NCI-H2029 (cell line): Measurements from ENCODE around the gene KRTAP10-3.
"Not testable (repeated sequence)": the region's sequence is repeated elsewhere in the genome, so short reads cannot be mapped to it uniquely, and the experiment has no call there.

Source experiments
- DNase-seq: peaks from one replicate; lab custom pipeline; 2025; lab: John Stamatoyannopoulos, UW

The KRTAP10-3 gene

GRCh38 chr21:44590311-44590721 is 31.7 kb upstream of the KRTAP10-3 start:
- no peak for DNase-seq

DNA sequence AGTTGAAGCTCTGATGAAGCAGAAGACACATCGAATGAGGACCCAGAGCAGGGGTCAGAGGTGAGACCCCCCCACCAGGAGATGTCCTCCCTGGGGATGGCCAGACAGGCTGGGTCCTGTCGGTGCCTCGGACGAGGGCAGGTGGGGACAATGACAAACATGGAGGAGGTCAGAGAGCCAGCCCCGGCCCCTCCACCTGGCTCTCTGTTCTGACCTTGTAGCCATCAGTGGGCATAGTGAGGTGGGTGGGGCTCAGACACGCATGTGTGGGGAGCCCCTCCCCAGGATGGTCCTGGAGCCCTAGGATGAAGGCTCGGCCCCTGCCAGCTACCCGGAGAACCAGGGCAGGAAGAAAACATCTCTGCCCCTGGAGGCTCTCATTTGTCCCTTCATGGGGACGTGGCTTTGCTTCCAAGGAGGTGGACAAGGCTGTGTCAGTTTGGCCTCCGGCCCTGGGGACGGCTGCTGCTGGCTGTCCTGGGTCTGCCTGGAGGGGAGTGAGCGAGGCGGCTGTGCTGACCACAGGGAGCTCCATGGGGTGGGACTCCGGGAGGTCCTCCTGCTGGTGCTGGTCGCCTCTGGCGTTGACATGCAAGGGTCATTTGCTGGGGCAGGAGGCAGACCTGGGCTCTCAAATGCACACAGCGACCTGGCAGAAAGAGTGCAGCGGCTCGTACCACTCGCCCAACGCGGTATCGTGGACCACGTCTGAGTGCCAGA is 31.2 kb upstream of the KRTAP10-3 start:
- DNase-seq: no peak

DNA sequence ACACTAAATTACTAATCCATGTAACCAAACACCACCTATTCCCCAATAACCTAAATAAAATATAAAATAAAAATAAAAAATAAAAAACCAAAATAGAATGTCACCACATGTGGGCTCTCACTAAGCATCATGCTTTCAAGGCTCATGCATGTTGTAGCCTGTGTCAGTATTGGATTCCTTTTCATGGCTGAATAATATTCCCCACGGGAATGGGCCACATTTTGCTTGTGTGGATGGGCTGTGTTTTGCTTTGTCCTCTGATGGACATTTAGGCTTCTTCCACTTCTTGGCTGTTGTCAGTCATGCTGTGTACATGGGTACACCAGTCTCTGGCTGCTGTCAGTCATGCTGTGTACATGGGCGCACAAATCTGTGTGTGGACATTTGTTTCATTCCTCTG is 30.5 kb upstream of the KRTAP10-3 start:
- no peak for DNase-seq

DNA sequence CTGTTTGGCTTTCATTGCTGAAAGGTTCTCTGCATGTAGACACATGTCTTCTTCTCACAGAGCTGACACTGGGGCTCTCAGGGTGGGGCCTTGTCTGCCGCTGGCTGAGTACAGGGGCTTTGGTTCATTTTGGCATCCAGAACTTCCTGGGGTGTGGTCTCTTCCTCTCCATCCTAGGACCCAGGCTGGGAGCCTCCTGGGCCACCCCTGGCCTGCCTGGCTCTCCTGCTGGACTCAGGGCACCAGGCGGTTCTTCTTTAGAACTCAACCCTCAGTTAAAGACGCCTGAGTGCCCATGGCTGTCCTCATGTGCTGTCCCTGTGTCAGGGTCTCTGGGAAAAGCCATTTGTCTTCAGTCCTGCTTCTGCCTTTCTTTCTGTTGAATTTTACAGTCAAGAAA is 27.3 kb upstream of the KRTAP10-3 start:
- DNase-seq: no peak

- no peak for DNase-seq
These were observed 25.2 kb upstream of the KRTAP10-3 start for GRCh38 chr21:44583800-44584147.

- DNase-seq: no peak
These were observed 24.6 kb upstream of the KRTAP10-3 start for GRCh38 chr21:44583089-44583799.

DNA sequence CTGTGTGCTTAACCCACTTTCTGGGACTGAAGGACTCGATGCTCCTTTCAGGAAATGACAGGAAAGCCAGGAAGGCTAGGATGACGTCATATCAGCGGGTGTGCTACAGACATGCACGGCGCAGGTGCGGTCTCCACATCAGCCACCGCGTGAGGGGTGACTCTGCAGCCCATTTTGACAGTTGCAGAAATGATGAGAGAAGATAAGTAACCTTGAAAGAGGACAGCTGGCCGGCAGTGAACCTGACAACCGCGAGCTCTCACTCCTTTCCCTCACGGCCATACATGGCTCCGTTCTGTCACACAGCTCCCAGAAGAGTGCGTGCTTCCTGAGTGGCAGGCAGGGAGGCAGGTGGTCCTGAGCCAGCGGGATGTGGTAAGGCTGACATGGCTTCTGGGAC is 23.5 kb upstream of the KRTAP10-3 start:
- no peak for DNase-seq

DNA sequence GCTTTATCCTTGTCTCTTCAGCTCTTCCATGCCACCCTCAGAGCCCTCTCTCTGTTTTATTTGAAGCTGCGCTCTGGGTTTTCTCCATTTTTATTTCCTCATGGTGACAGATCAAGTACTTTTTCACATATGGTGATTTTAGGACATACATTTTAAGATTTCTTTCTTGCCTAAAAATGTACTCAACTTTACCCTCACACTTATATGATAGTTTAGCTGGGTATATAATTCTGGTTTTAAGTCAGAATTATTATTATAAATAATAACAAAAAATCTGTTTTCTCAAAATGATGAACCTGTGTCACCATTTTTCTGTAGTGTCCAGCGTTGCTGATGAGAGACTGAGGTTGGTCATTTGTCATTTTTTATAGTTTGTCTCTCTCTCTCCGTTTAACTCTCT is 22.6 kb upstream of the KRTAP10-3 start:
- DNase-seq: no peak

- DNase-seq: not testable (repeated sequence)
These were observed 21.7 kb upstream of the KRTAP10-3 start, which contains the start of gene KRTAP10-5 for GRCh38 chr21:44580231-44580821. KRTAP10-5 (minus strand) TSS chr21:44580604; CDS start chr21:44580578, 26 bp downstream.

DNA sequence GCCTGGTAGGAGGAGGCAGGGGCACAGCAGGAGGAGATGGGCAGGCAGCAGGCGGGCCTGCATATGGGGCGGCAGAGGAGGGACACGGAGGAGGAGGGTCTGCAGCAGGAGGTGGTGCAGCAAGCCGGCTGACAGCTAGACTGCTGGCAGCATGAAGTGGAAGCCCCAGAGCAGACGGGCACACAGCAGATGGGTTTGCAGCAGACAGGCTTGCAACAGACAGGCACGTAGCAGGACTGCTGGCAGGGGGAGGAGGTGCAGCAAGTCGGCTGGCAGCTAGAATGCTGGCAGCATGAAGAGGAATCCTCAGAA is 21.2 kb upstream of the KRTAP10-3 start:
- DNase-seq: no peak

GRCh38 chr21:44579056-44579832 is 20.6 kb upstream of the KRTAP10-3 start:
- no peak for DNase-seq

DNA sequence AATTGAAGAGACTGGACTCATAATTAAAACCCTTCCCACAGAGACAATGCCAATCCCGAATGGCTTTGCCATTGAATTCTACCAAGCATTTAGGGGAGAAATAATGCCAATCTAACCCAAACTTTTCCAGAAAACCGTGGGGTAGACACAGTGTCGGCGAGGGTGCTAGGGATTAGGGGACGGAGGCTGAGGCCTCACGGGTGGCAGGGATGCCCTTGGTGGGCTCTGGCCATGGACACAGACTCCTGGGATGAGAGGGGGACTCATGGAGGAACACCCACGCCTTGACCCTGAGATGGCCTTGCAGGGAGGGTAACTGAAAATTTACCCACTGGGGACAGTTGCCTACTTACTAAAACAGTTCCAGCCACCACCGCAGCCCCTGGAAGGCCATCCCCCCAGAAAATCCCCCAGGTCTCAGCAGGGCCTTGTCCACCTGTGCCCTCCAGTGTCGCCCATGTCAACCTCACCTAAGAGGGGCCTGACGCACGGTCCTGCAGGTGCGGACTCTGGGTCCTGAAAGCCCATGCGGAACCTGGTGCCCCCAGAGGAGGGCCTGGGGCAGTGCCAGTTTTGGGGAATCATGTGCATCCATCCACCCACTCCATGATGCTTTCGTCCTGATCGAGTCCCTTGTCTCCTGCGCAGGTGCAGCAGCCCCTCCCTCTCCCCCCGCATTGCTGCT is 19.9 kb upstream of the KRTAP10-3 start:
- DNase-seq: no peak

DNA sequence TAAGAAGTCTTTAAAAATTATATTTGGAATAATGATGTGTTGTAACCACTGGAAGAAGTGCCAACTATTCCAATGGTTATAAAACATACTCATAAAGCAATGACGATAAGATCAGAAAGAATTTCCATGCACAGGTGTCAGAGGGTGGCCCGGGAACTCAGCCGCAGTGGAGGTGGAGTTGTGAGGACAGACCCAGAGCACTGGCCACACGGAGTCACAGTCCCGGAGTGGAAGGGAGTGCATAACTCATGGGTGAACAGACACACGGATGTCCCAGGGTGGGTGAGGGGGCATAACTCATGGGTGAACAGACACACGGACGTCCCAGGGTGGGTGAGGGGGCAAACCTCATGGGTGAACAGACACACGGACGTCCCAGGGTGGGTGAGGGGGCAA is 17.4 kb upstream of the KRTAP10-3 start:
- no peak for DNase-seq

DNA sequence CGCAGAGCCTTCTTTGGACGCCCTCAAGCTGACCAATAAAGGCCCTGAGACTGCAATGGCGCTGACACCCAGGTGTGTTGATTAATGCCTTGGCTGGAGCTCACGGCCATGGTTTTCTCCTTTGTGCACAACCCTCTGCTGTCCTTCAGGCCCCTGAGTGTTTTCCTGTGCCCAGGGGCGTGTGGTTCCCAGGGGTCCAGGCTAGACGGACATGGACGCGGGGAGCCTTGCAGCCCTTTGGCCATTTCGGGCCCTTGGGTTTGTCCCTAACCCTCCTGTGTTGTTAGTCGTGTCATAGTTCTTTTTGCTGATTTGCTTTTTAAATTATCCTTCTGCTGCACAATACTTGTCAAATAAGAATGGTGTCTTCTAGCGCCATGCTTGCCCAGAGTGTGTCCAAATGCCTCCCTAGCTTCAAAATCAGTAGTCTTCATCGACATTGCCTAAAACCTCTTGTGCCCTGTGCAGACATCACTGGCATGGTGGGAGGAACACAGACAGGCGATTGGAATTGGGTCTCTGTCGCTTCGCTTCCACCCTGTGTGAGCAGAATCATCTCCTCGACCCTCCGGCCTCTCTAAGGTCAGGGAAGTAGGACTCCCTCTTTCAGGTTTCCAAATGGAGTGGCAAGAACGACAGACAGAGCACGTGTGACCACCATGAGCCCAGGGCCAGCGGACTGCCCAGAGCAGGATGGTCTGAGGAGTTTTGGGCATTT is 16.9 kb upstream of the KRTAP10-3 start:
- DNase-seq: no peak

DNA sequence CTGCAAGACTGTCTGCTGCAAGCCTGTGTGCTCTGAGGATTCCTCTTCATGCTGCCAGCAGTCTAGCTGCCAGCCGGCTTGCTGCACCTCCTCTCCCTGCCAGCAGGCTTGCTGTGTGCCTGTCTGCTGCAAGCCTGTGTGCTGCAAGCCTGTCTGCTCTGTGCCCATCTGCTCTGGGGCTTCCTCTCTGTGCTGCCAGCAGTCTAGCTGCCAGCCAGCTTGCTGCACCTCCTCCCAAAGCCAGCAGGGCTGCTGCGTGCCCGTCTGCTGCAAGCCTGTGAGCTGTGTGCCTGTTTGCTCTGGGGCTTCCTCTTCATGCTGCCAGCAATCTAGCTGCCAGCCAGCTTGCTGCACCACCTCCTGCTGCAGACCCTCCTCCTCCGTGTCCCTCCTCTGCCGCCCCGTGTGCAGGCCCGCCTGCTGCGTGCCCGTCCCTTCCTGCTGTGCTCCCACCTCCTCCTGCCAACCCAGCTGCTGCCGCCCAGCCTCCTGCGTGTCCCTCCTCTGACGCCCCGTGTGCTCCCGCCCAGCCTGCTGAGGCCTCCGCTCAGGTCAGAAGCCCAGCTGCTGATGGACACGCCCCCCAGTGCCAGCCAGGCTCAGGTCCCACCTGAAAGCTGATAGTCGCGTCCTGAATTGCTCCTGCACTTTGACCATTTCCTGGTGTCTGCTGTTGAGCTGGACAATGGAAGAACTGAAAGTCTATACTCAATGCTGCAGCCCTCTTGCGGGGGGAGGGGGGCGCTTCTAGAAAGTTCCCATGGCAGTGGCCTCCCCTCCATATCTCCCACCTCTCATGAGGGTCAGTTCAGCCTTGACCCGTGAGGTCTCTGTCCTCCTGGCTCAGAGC is 16.1 kb upstream of the KRTAP10-3 start:
- DNase-seq: no peak

DNA sequence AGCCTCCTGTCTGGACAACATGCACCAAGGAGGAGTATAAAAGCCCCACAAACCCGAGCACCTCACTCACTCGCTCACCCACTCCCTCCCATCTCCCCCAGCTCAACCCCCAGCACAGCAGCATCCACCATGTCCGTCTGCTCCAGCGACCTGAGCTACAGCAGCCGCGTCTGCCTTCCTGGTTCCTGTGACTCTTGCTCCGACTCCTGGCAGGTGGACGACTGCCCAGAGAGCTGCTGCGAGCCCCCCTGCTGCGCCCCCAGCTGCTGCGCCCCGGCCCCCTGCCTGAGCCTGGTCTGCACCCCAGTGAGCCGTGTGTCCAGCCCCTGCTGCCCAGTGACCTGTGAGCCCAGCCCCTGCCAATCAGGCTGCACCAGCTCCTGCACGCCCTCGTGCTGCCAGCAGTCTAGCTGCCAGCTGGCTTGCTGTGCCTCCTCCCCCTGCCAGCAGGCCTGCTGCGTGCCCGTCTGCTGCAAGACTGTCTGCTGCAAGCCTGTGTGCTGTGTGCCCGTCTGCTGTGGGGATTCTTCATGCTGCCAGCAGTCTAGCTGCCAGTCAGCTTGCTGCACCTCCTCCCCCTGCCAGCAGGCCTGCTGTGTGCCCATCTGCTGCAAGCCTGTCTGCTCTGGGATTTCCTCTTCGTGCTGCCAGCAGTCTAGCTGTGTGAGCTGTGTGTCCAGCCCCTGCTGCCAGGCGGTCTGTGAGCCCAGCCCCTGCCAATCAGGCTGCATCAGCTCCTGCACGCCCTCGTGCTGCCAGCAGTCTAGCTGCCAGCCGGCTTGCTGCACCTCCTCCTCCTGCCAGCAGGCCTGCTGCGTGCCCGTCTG is 15.2 kb upstream of the KRTAP10-3 start, which contains the start of gene KRTAP10-4:
TSS of gene KRTAP10-4 (plus strand) at position 100 of the 827 bp plus-strand sequence. CDS start at position 130, 30 bp downstream.
- not testable (repeated sequence) for DNase-seq

GRCh38 chr21:44572959-44573583 is 14.5 kb upstream of the KRTAP10-3 start:
- DNase-seq: no peak

DNA sequence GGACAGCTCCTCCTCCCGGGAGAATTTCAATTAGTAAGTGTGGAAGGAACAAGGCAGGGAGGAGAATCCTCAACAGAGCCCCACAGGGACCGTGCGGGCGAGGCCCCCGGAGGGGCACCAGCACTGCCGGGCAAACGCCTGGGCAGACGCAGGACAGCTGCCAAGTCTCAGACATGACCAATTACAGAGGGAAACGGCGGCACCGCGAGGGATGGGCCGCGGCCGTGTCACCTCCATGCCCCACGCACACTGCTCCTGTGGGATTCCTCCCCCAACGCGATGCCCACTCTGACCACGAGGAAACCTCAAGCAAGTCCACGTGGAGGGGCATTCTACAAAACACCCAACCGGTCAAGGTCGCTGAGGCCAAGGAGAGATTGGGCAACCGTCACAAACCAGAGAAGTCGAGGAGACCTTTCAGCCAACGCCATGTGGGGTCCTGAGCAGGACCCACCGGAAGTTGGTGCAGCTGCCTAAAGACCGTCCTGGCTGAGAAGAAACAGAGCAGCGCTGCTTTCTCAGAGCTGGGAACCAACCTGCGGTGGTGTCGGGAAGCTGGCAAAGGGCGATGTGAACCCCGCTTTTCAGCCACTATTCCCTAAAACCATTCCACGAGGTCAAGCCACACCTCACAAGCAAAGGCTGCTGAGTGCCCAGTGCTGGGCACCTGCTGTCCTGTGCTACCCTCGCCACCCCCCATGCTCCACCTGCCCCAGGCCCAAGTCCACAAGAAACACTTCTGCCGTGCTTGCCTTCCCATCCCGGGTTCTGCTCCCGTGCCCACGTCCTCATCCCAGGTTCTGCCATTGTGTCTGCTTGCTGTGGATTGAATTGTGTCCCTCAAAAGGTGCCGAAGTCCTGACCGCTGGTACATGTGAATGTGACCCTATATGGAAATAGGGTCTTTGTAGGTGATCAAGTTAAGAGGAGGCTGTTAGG is 13.5 kb upstream of the KRTAP10-3 start:
- DNase-seq: no peak
